OCI-LY1 (cell line): ENCODE data around the gene CDC42BPA.

Experiments used
- H2AFZ ChIP-seq: fragments of 200-600 bp; sonication (generic), shearing (Covaris generic); 2 replicates; pipeline ENCODE4 v1.6.0; 2014; ENCODE audit warnings: antibody characterized with exemption, mild to moderate bottlenecking, low read length
- H3F3A ChIP-seq: fragments of 200-600 bp; sonication (generic), shearing (Covaris generic); 2 replicates; pipeline ENCODE4 v1.6.0; 2014; ENCODE audit warnings: mild to moderate bottlenecking, antibody characterized with exemption, low read length, moderate library complexity; ENCODE audit not compliant: insufficient read depth
- H3K27ac ChIP-seq: fragments of 200-600 bp; sonication (generic); 2 replicates; pipeline ENCODE4 v1.5.1; 2014; ENCODE audit warnings: low read length, mixed run types, mild to moderate bottlenecking, low read depth; ENCODE audit not compliant: poor library complexity, severe bottlenecking
- H3K27me3 ChIP-seq: fragments of 200-600 bp; sonication (generic); 2 replicates; pipeline ENCODE4 v1.6.0; 2014; ENCODE audit warnings: antibody characterized with exemption, mild to moderate bottlenecking, low read length, moderate library complexity; ENCODE audit not compliant: insufficient read depth
- H3K36me3 ChIP-seq: fragments of 200-600 bp; sonication (generic); 2 replicates; pipeline ENCODE4 v1.6.1; 2014; ENCODE audit warnings: mild to moderate bottlenecking, antibody characterized with exemption, low read length, moderate library complexity, mixed read lengths; ENCODE audit not compliant: insufficient read depth
- H3K4me1 ChIP-seq: fragments of 200-600 bp; sonication (generic); 2 replicates; pipeline ENCODE4 v1.5.1; 2014; ENCODE audit warnings: mild to moderate bottlenecking, low read length, moderate library complexity; ENCODE audit not compliant: insufficient read depth, severe bottlenecking
- H3K4me2 ChIP-seq: fragments of 200-600 bp; sonication (generic), shearing (Covaris generic); 2 replicates; pipeline ENCODE4 v1.6.1; 2014; ENCODE audit warnings: low read length
- H3K4me3 ChIP-seq: fragments of 200-600 bp; sonication (generic); 2 replicates; pipeline ENCODE4 v1.5.1; 2014; ENCODE audit warnings: low read length, low read depth, mild to moderate bottlenecking, mixed read lengths; ENCODE audit not compliant: poor library complexity, severe bottlenecking
- H3K79me2 ChIP-seq: fragments of 200-600 bp; shearing (Covaris generic); 2 replicates; pipeline ENCODE4 v1.6.1; 2016; ENCODE audit warnings: mixed run types, low read length, mixed read lengths; ENCODE audit not compliant: insufficient read depth
- H3K9ac ChIP-seq: fragments of 200-600 bp; sonication (generic), shearing (Covaris generic); 2 replicates; pipeline ENCODE4 v1.6.1; 2014; ENCODE audit warnings: mild to moderate bottlenecking, low read length, mixed read lengths
- H3K9me2 ChIP-seq: fragments of 200-600 bp; sonication (generic), shearing (Covaris generic); 2 replicates; pipeline ENCODE4 v1.6.1; 2014; ENCODE audit warnings: low read depth, mild to moderate bottlenecking, low read length, mixed read lengths
- H3K9me3 ChIP-seq: fragments of 200-600 bp; shearing (Covaris generic); 2 replicates; pipeline ENCODE4 v1.6.1; 2014; ENCODE audit warnings: low read length, mixed read lengths
- H4K20me1 ChIP-seq: fragments of 200-600 bp; sonication (generic), shearing (Covaris generic); 2 replicates; pipeline ENCODE4 v1.6.0; 2016; ENCODE audit warnings: mild to moderate bottlenecking, low read length; ENCODE audit not compliant: insufficient read depth
- EZH2 ChIP-seq: fragments of 200-600 bp; sonication (generic), shearing (Covaris generic); IDR thresholded peaks from 2 replicates; pipeline ENCODE4 v1.8.0; 2017; ENCODE audit warnings: borderline replicate concordance, mixed run types, mild to moderate bottlenecking, antibody characterized with exemption, low read length, moderate library complexity, mixed read lengths
- TF ChIP-seq, protein P1 (sequence below): fragments of 200-600 bp; sonication (generic), shearing (Covaris generic); IDR thresholded peaks from 2 replicates; pipeline ENCODE4 v1.5.1; 2017; ENCODE audit warnings: mild to moderate bottlenecking, antibody characterized with exemption, low read length, moderate library complexity, mixed read lengths

CDC42BPA gene

DNA sequence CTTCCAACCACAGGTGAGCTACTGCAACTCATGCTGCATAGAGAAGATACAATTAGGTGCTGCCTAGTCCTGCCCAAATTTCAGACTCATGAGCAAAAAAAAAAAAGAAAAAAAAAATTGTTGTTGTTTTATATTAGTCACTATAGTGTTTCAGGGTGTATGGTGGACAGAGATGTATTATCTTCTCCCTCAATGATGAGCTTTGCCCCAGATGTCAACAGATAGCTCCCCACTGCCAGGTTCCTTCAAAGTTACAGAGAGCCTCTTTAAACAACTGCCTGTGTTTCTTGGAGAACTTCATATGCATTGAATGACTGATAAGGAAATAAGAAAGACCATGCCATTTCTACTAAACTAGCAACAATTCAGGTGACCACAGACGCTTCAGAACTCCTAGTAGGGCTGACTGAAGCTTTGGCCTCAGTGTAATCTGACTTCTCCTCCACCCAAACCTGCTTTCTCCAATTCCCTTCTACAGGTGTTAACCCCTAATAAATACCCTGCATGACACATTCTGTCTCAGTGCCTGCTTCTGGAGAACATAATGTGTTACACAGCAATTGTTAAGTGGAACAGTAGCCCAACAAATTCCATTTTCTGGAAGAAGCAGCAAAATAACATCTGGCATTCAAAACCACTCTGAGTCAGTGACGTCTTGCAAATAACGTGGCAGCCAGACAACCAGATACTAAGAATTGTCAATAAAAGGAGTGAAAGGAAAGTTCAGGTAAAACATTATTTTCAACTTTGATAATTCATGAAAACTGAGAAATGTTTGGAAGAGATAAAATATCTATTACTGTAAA, 147.7 kb downstream of the CDC42BPA start:
- H3F3A ChIP-seq: no peaks in the 10 kb centered on the region
- no peak overlapping the region for H3K27ac ChIP-seq
- no peak for TF ChIP-seq EZH2
- TF ChIP-seq, protein P1, sequence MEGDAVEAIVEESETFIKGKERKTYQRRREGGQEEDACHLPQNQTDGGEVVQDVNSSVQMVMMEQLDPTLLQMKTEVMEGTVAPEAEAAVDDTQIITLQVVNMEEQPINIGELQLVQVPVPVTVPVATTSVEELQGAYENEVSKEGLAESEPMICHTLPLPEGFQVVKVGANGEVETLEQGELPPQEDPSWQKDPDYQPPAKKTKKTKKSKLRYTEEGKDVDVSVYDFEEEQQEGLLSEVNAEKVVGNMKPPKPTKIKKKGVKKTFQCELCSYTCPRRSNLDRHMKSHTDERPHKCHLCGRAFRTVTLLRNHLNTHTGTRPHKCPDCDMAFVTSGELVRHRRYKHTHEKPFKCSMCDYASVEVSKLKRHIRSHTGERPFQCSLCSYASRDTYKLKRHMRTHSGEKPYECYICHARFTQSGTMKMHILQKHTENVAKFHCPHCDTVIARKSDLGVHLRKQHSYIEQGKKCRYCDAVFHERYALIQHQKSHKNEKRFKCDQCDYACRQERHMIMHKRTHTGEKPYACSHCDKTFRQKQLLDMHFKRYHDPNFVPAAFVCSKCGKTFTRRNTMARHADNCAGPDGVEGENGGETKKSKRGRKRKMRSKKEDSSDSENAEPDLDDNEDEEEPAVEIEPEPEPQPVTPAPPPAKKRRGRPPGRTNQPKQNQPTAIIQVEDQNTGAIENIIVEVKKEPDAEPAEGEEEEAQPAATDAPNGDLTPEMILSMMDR: no peak
- H3K27me3 ChIP-seq: no peaks in the 10 kb centered on the region
- H3K9me3 ChIP-seq: no peaks in the 10 kb centered on the region
- no peak overlapping the region for H3K9ac ChIP-seq
- H3K9me2 ChIP-seq: no peaks in the 10 kb centered on the region
- H3K4me2 ChIP-seq: no peak overlapping the region
- no peak overlapping the region for H2AFZ ChIP-seq
- no peaks in the 10 kb centered on the region for H4K20me1 ChIP-seq
- no peaks in the 10 kb centered on the region for H3K79me2 ChIP-seq
- H3K36me3 ChIP-seq: no peaks in the 10 kb centered on the region
- H3K4me1 ChIP-seq: no peaks in the 10 kb centered on the region
- H3K4me3 ChIP-seq: no peak overlapping the region

DNA sequence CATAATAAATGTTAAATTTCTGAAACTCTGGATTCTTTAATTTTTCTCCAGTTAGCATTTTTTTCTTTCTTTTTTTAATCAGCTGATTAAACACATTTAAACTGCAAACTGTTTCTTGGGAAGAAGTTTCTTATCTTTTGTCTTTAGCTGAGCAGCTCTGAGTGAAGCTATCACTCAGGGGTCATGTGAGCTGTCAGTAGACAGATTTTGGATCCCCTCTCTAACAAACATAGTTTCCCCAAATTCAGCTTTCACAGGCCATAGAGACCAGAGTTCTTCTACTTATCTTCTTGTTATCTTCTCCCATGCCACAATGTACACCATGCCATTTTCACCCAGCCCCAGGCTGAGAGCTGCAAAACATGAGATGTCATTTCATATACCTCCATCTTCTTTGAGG, 148.9 kb downstream of the CDC42BPA start:
- H3K4me1 ChIP-seq: no peaks in the 10 kb centered on the region
- H4K20me1 ChIP-seq: no peaks in the 10 kb centered on the region

DNA sequence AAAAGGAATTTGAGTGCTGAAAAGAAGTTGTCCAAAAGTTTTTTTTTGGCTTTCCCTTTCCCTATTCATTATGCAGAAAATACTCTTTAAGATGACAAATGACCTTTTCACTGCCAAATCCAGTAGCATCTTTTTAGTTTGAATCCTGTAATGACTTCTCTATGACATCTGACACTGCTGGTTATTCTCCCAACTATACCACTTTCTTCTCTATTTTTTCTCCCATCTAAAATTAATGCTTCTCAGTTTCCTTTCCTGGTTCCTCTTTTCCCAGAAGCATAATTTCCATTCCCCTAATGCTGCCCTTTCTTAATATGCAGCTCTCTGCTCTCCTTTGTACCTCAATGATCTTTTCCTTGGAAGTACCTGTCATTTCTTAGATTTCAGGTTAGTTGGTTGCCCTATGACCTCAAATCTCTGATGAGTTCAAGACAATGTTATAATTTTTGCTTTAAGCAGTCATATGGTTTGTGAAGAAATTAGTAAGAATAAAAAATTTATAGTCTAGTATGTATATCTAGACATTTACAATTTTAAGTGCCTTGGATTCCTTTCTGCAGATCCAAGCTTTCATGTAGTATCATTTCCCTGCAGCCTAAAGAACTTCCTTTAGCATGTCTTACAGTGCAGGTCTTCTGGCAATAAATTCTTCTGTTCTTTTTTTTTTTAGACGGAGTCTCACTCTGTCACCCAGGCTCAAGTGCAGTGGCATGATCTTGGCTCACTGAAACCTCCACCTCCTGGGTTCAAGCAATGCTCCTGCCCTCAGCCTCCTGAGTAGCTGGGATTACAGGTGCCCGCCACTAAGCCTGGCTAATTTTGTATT, 150.8 kb downstream of the CDC42BPA start:
- H3K4me1 ChIP-seq: no peaks in the 10 kb centered on the region
- no peak overlapping the region for H3K4me2 ChIP-seq
- no peaks in the 10 kb centered on the region for H3K9me3 ChIP-seq
- no peaks in the 10 kb centered on the region for H3K79me2 ChIP-seq
- H3K36me3 ChIP-seq: no peaks in the 10 kb centered on the region
- TF ChIP-seq EZH2: no peak
- TF ChIP-seq, protein P1: no peak
- no peak overlapping the region for H2AFZ ChIP-seq
- H3K4me3 ChIP-seq: no peak overlapping the region
- no peaks in the 10 kb centered on the region for H3K27me3 ChIP-seq
- H4K20me1 ChIP-seq: no peaks in the 10 kb centered on the region
- H3K27ac ChIP-seq: no peak overlapping the region
- no peak overlapping the region for H3K9ac ChIP-seq
- no peaks in the 10 kb centered on the region for H3K9me2 ChIP-seq
- no peaks in the 10 kb centered on the region for H3F3A ChIP-seq

More for the DNA sequence above, 148.9 kb downstream of the CDC42BPA start:
- H2AFZ ChIP-seq: no peak overlapping the region
- H3K9ac ChIP-seq: no peak overlapping the region
- no peaks in the 10 kb centered on the region for H3K79me2 ChIP-seq
- no peaks in the 10 kb centered on the region for H3K9me3 ChIP-seq
- H3K36me3 ChIP-seq: no peaks in the 10 kb centered on the region
- H3F3A ChIP-seq: no peaks in the 10 kb centered on the region
- H3K4me2 ChIP-seq: no peak overlapping the region
- no peak overlapping the region for H3K4me3 ChIP-seq
- no peaks in the 10 kb centered on the region for H3K9me2 ChIP-seq
- H3K27ac ChIP-seq: no peak overlapping the region
- TF ChIP-seq, protein P1: no peak
- TF ChIP-seq EZH2: no peak
- no peaks in the 10 kb centered on the region for H3K27me3 ChIP-seq
